SK-N-MC (cell line): ENCODE measurements around the gene YWHAB.
A peak's percentile ranks its signal among the peaks of the same experiment; 100 is the strongest.

Experiments used
- DNase-seq: peaks from one replicate; pipeline ENCODE4 v3.0.0-alpha.2; 2011; ENCODE audit warnings: low read depth, low spot score
- H3K27ac ChIP-seq: fragments of 200-600 bp; sonication (generic); 2 replicates; pipeline ENCODE4 v1.5.1; 2016; ENCODE audit warnings: mixed run types
- H3K36me3 ChIP-seq: fragments of 200-600 bp; sonication (generic); 2 replicates; pipeline ENCODE4 v1.6.1; 2017; ENCODE audit warnings: antibody characterized with exemption, low read length, mixed read lengths; ENCODE audit not compliant: insufficient read depth
- H3K4me3 ChIP-seq: fragments of 200-600 bp; sonication (generic); 2 replicates; pipeline ENCODE4 v1.5.1; 2016
- H3K9ac ChIP-seq: fragments of 200-600 bp; sonication (generic); 2 replicates; pipeline ENCODE4 v1.8.0; 2017; ENCODE audit warnings: mixed run types, mixed read lengths; ENCODE audit not compliant: insufficient read length
- H3K9me3 ChIP-seq: fragments of 200-600 bp; sonication (generic); 2 replicates; pipeline ENCODE4 v1.6.1; 2017; ENCODE audit warnings: low read depth, mild to moderate bottlenecking, antibody characterized with exemption, low read length, moderate library complexity, mixed read lengths
- EZH2 ChIP-seq: fragments of 200-600 bp; sonication (generic); IDR thresholded peaks from one replicate; pipeline ENCODE4 v1.6.1; 2017; ENCODE audit warnings: antibody characterized with exemption
- FOXP2 ChIP-seq: optimal IDR thresholded peaks from 2 replicates; pipeline ENCODE3; 2011; ENCODE audit warnings: mild to moderate bottlenecking, moderate library complexity; ENCODE audit not compliant: insufficient read depth; ENCODE audit errors: extremely low read length, control extremely low read depth
- POLR2AphosphoS5 ChIP-seq: IDR thresholded peaks from 2 replicates; pipeline ENCODE4 v1.6.1; 2012; ENCODE audit warnings: mild to moderate bottlenecking, low read depth, low read length, borderline replicate concordance

YWHAB gene

DNA sequence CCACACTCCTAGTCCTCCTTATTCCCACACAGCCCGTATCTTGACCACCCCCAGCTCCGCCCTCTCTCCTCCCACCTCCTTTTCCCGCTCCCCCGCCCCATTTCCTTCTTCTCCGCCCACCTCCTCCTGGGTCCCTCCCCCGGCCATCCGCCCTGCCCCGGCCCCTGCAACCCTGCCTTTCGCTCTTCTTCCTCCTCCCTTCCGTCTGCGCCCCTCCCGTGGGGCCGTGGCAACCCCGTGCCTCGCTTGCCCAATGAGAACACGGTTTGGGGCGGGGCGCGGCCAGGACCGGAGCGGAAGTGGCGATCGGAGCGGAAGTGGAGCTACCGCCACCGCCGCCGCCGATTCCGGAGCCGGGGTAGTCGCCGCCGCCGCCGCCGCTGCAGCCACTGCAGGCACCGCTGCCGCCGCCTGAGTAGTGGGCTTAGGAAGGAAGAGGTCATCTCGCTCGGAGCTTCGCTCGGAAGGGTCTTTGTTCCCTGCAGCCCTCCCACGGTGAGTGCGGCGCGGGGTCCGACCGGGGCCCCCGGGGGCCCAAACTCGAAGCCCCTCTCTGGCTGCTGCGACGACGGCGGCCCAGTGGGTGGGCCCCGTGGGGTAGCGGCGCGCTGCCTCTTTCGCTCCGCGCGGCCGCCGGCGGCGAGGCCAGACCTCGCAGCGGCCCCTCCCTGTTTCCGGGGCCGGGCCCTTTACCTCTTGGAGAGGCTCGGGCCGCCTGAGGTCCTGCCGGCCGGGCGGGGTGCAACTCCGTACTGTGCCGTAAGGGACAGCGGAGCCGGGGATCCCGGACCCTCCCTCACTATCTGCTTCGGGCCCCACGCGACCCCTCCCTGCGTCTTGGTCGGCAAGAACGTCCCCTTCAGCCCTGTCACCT lies at the start of gene YWHAB:
Gene YWHAB (plus strand): TSS at position 314 of the 874 bp plus-strand sequence. CDS start 15,829 bp downstream, outside the sequence.
- Histone ChIP-seq H3K36me3 (peaks cover 32% of the 10 kb centered on the region), H3K4me3 (peak within 1 kb of the TSS; percentile 86), H3K27ac (peak within 1 kb of the TSS; percentile 60), H3K9me3 (no peaks in the 10 kb centered on the region), H3K9ac (peak within 1 kb of the TSS; percentile 97)
- DNase-seq = peak; percentile 55
- TF ChIP-seq FOXP2 (no peak), POLR2AphosphoS5 (peak; percentile 60; the same call in 1 of the 2 replicates)

DNA sequence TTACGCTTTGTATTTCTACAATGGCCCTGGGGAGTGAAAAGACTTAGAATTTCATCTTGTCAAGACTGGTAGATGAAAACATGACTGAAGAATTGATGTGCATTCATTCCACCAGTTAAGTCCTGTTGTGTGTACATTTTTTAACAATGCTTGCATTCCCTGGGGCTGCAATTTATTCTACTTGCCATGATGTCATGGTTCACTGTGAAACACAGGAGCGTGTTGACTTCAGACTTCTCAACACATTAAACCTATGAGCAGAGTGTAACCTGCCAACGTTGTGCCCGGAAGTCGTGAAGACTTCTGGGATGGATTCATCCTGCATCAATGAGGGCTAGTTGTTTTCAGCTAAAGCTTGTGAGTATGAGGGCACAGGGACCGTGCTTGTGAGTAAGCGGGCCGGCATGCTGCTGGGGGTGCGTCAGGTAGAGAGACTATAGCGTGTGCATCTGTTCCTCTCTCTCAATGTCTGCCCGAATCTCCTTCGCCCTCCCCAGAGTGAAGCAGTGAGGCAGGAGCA lies 48.8 kb upstream of the YWHAB start:
- no peak overlapping the region for H3K4me3 ChIP-seq
- H3K9me3 ChIP-seq = no peaks in the 10 kb centered on the region
- TF ChIP-seq FOXP2 (no peak), POLR2AphosphoS5 (no peak), EZH2 (no peak)
- DNase-seq = no peak
- no peak overlapping the region for H3K27ac ChIP-seq
- H3K36me3 ChIP-seq = no peaks in the 10 kb centered on the region
- H3K9ac ChIP-seq = no peak overlapping the region

GRCh38 chr20:44837946-44838345 lies 47.6 kb upstream of the YWHAB start:
- Histone ChIP-seq H3K9ac (no peak overlapping the region), H3K4me3 (no peak overlapping the region), H3K27ac (no peak overlapping the region), H3K9me3 (no peaks in the 10 kb centered on the region), H3K36me3 (no peaks in the 10 kb centered on the region)
- DNase-seq = no peak
- TF ChIP-seq POLR2AphosphoS5 (no peak), FOXP2 (no peak), EZH2 (no peak)

DNA sequence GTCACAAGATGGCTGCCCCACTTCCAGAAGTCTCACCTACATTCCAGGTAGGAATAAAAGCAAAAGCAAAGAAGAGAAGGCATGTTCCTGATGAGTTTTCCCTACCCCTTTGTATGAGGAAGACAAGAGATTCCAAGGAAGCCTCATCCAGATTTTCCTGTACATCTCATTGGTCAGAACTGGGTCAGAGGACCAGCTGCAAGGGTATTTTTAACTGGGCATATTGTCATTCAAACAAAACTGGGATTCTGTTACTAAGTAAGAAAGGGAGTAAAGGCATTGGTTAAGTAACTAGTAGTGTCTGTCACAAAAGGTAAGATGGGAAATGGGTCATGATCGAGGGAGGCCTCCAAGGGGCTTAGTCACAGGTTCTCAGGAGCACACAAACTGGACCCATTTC lies 47.0 kb upstream of the YWHAB start:
- DNase-seq = no peak
- no peak for TF ChIP-seq POLR2AphosphoS5
- no peak for TF ChIP-seq EZH2
- TF ChIP-seq FOXP2 = no peak

GRCh38 chr20:44839481-44839880 lies 46.0 kb upstream of the YWHAB start:
- Histone ChIP-seq H3K36me3 (no peaks in the 10 kb centered on the region), H3K9ac (no peak overlapping the region), H3K27ac (no peak overlapping the region), H3K4me3 (no peak overlapping the region), H3K9me3 (no peaks in the 10 kb centered on the region)
- DNase-seq = no peak
- no peak for TF ChIP-seq POLR2AphosphoS5
- TF ChIP-seq FOXP2 = no peak

More for the DNA sequence above, 47.0 kb upstream of the YWHAB start:
- no peaks in the 10 kb centered on the region for H3K36me3 ChIP-seq
- no peak overlapping the region for H3K9ac ChIP-seq
- no peak overlapping the region for H3K27ac ChIP-seq
- no peak overlapping the region for H3K4me3 ChIP-seq
- no peaks in the 10 kb centered on the region for H3K9me3 ChIP-seq

DNA sequence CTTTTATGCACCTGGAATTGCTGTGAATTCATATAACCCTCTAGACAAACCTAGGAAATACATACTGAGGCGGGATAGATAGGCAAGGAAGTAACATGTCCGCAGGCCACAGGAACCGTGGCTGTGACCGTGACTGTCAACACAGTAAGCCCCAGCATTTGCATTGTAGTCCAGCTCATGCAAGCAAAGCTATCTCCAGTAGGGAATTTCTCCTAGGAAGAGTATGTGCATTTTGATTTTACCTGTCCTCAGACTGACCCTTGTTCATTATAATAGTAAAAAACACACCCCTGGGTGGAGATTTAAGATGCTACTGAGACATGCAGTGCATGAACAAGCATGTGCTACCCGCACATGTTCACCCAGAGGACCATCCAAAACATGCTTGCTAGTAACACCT lies 44.7 kb upstream of the YWHAB start:
- Histone ChIP-seq H3K4me3 (no peak overlapping the region), H3K36me3 (no peaks in the 10 kb centered on the region), H3K9ac (no peak overlapping the region), H3K27ac (no peak overlapping the region), H3K9me3 (no peaks in the 10 kb centered on the region)
- TF ChIP-seq POLR2AphosphoS5 = no peak
- TF ChIP-seq EZH2 = no peak
- TF ChIP-seq FOXP2 = no peak
- DNase-seq = no peak

GRCh38 chr20:44841955-44842354 lies 43.5 kb upstream of the YWHAB start:
- Histone ChIP-seq H3K9me3 (no peaks in the 10 kb centered on the region), H3K36me3 (no peaks in the 10 kb centered on the region), H3K4me3 (no peak overlapping the region), H3K9ac (no peak overlapping the region), H3K27ac (no peak overlapping the region)
- no peak for DNase-seq
- no peak for TF ChIP-seq EZH2
- TF ChIP-seq FOXP2 = no peak
- no peak for TF ChIP-seq POLR2AphosphoS5

DNA sequence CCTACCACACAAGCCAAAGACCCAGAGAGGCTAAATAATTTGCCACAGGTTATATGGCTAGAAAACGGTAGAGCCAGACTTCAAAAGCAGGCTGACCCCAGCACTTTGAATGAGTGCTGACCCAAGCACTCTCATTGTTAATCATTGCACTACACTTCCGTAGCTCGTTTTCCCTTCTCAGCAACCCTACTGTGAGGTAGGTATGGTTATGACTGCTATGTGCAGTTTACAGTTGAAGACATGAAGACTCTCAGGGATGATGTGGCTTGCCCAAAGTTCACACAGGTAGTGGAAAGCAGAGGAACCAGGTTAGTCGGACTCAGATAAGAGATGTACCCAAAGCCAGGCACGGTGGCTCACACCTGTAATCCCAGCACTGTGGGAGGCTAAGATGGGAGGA lies 41.6 kb upstream of the YWHAB start:
- Histone ChIP-seq H3K4me3 (no peak overlapping the region), H3K9ac (no peak overlapping the region), H3K36me3 (no peaks in the 10 kb centered on the region), H3K27ac (no peak overlapping the region), H3K9me3 (no peaks in the 10 kb centered on the region)
- no peak for DNase-seq
- TF ChIP-seq EZH2 = no peak
- TF ChIP-seq POLR2AphosphoS5 = no peak

- DNase-seq = no peak
- no peak overlapping the region for H3K27ac ChIP-seq
- TF ChIP-seq FOXP2 (no peak), EZH2 (no peak), POLR2AphosphoS5 (no peak)
These were observed 37.1 kb upstream of the YWHAB start for GRCh38 chr20:44848254-44849015.

More at GRCh38 chr20:44848254-44849015, 37.1 kb upstream of the YWHAB start:
- Histone ChIP-seq H3K36me3 (no peaks in the 10 kb centered on the region), H3K9me3 (no peaks in the 10 kb centered on the region), H3K9ac (no peak overlapping the region), H3K4me3 (no peak overlapping the region)
